H1 (cell line): ENCODE results near the gene ADIPOR2.

Experiments
- BCL11A ChIP-seq, 2 experiments: IDR thresholded peaks; one replicate each; pipeline ENCODE4 v1.6.1; 2011; ENCODE audit warnings: low read depth in 2 of 2, low read length in 2 of 2, mild to moderate bottlenecking in 2 of 2
- CEBPB ChIP-seq: IDR thresholded peaks from 2 replicates; pipeline ENCODE4 v1.6.1; 2012; ENCODE audit warnings: low read depth, low read length
- CREB1 ChIP-seq: IDR thresholded peaks from 2 replicates; pipeline ENCODE4 v1.6.1; 2012; ENCODE audit warnings: inconsistent platforms
- CTCF ChIP-seq, 3 experiments: IDR thresholded peaks; 1 replicate in 2 of 3; 2 replicates in 1 of 3; pipeline versions ENCODE4 v1.5.1 to v1.6.1; 2011; ENCODE audit warnings: low read length in 3 of 3, mild to moderate bottlenecking in 3 of 3, inconsistent platforms in 2 of 3, low read depth in 1 of 3, moderate library complexity in 1 of 3; ENCODE audit not compliant: insufficient read depth in 1 of 3; ENCODE audit errors: control extremely low read depth in 1 of 3
- EZH2 ChIP-seq: fragments of 200-600 bp; sonication (generic); IDR thresholded peaks from 2 replicates; pipeline ENCODE4 v1.7.1; 2012; ENCODE audit warnings: low read depth, mild to moderate bottlenecking, moderate library complexity, low read length, inconsistent platforms; ENCODE audit not compliant: severe bottlenecking
- MAFK ChIP-seq: IDR thresholded peaks from 2 replicates; pipeline ENCODE4 v1.6.1; 2012; ENCODE audit warnings: low read depth, mild to moderate bottlenecking, improper control_type of control experiment, low read length
- SIX5 ChIP-seq: IDR thresholded peaks from 2 replicates; pipeline ENCODE4 v1.6.1; 2011; ENCODE audit warnings: mild to moderate bottlenecking, low read depth, low read length
- SP1 ChIP-seq: IDR thresholded peaks from 2 replicates; pipeline ENCODE4 v1.6.1; 2011; ENCODE audit warnings: low read depth, low read length
- SUZ12 ChIP-seq: fragments of 200-600 bp; sonication (generic); IDR thresholded peaks from 2 replicates; pipeline ENCODE4 v1.6.1; 2012; ENCODE audit warnings: mild to moderate bottlenecking, inconsistent platforms, low read length, moderate library complexity, mixed read lengths
- TAF1 ChIP-seq: IDR thresholded peaks from 2 replicates; pipeline ENCODE4 v1.6.1; 2011; ENCODE audit warnings: mild to moderate bottlenecking, low read depth, low read length
- TAF7 ChIP-seq: optimal IDR thresholded peaks from 2 replicates; pipeline ENCODE3; 2011; ENCODE audit warnings: low read depth, mild to moderate bottlenecking, inconsistent platforms, low read length, moderate library complexity, borderline replicate concordance
- ZNF274 ChIP-seq: IDR thresholded peaks from 2 replicates; pipeline ENCODE4 v1.7.0; 2012; ENCODE audit warnings: low read length, borderline replicate concordance; ENCODE audit errors: extremely low read depth
- TF ChIP-seq, protein P1 (sequence below): IDR thresholded peaks from 2 replicates; pipeline ENCODE4 v1.6.1; 2011; ENCODE audit warnings: low read depth, mild to moderate bottlenecking, low read length; ENCODE audit not compliant: insufficient read depth

GRCh38 chr12:1815108-1815507 is 124.2 kb downstream of the ADIPOR2 start:
- TF ChIP-seq BCL11A (IDR thresholded peaks at IDR 0.05; ENCODE audit: low read depth in 2 of 2, low read length in 2 of 2) (no peak), CTCF (IDR thresholded peaks at IDR 0.05; ENCODE audit: control extremely low read depth in 1 of 3, insufficient read depth in 1 of 3, low read depth in 1 of 3, low read length in 3 of 3) (no peak), SUZ12 (no peak), EZH2 (no peak), TAF7 (no peak), SP1 (no peak), MAFK (no peak), TAF1 (no peak), CEBPB (no peak), CREB1 (no peak), ZNF274 (no peak), SIX5 (no peak)
- TF ChIP-seq, protein P1, sequence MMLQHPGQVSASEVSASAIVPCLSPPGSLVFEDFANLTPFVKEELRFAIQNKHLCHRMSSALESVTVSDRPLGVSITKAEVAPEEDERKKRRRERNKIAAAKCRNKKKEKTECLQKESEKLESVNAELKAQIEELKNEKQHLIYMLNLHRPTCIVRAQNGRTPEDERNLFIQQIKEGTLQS, result no peak
